Activated CD4-positive, alpha-beta T cell treated with anti-CD3 and anti-CD28 coated beads, Interleukin-10, Interleukin-2, amounts not matched to agents 100 ng/mL and 50 ng/mL, durations not matched to agents 16 hours and 8 hours (primary cell): Measurements from ENCODE around the gene EPHA6.

Experiments used
- DNase-seq: peaks from one replicate; pipeline ENCODE4 v3.0.0-alpha.2; 2020

The EPHA6 gene

DNA sequence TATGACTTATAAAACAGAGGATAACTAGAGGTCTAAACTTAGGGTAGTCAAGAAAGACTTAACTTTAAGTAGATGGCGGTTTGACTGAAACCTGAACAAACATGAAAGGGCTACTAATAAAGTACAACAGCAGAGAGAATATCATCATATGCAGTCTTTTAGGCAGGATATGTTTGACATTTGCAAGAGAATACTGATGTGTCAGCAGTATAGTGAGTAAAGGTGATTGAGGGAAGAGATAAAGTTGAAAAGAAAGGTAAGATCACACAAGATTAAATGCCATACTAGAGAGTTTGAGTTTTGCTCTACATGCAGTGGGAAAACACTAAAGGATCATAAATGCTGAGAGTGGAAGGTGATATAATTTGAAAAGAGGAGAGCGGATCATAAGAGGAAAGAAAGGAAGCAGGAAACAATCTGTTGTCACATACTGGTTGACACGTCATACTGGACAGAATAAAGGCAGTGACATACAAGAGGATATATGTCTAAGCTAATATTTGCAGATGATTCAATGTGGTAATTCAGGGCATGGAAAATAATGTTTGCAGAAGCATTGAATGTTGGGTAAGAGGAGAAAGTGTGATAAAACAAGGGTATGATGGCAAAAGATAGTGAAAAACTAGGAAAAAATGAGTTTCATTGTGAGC, 223.0 kb downstream of the EPHA6 start:
- DNase-seq: no peak

DNA sequence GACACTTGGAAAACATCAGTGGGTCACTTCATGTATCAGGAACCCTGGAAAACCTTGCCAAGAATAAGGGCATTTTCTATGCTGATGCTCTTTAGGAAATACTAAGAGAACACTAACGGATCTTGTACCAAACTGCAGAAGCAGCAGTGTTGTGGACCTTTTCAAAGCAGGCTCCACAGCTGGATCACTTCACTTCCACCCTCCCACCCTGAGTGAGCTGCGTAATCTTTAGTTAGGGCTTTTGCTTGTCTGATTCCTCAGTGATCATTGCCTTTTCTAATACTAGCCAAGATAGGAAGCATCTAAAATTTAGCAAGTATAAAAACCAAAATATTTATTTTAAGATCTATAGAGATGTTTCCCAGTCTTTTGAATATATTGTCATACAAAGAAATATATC, 229.0 kb downstream of the EPHA6 start:
- DNase-seq: no peak

GRCh38 chr3:97057365-97057764, 243.0 kb downstream of the EPHA6 start:
- DNase-seq: no peak

- no peak for DNase-seq
Measured at GRCh38 chr3:97059168-97059567, 244.8 kb downstream of the EPHA6 start.

- DNase-seq: no peak
Measured at GRCh38 chr3:97066531-97066930, 252.1 kb downstream of the EPHA6 start.

- DNase-seq: no peak
Measured at GRCh38 chr3:97070302-97070701, 255.9 kb downstream of the EPHA6 start.

GRCh38 chr3:97074546-97074945, 260.2 kb downstream of the EPHA6 start:
- DNase-seq: no peak

GRCh38 chr3:97076673-97077072, 262.3 kb downstream of the EPHA6 start:
- DNase-seq: no peak

GRCh38 chr3:97089621-97090020, 275.2 kb downstream of the EPHA6 start:
- DNase-seq: no peak

DNA sequence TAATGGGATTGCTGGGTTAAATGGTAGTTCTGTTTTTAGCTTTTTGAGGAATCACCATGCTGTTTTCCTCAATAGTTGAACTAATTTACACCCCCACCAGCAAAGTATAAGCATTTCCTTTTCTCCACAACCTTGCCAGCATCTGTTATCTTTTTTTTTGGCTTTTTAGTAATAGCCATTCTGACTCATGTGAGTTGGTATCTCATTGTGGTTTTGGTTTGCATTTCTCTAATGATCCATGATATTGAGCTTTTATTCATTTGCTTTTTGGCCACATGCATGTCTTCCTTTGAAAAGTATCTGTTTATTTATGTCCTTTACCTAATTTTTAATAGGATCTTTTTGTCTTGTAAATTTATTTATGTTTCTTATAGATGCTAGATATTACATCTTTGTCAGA, 288.2 kb downstream of the EPHA6 start:
- no peak for DNase-seq

GRCh38 chr3:97105989-97106651, 291.7 kb downstream of the EPHA6 start:
- no peak for DNase-seq

- DNase-seq: no peak
Measured at GRCh38 chr3:97106652-97106989, 292.2 kb downstream of the EPHA6 start.

GRCh38 chr3:97108136-97108535, 293.7 kb downstream of the EPHA6 start:
- no peak for DNase-seq

DNA sequence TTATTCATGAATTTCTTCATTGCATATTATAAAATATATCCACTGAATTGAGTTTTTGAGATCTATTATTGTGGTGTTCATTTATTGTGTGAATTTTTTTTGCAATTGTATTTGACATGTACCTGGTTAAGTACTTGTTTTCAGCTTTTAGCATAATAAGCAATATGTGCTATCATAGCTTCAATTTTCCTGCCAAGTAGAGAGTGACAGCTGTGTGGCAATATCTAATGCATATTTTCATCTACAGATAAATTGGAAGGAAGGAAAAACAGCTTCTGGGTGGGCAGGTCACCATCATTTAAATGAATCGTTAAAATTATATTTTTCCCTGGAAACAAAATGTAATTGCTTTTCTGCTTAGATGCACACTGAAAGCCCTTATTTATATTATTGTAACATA, 296.9 kb downstream of the EPHA6 start:
- no peak for DNase-seq

- DNase-seq: no peak
Measured at GRCh38 chr3:97121386-97121785, 307.0 kb downstream of the EPHA6 start.

- DNase-seq: no peak
Measured at GRCh38 chr3:97125902-97126499, 311.6 kb downstream of the EPHA6 start.

GRCh38 chr3:97131476-97131875, 317.1 kb downstream of the EPHA6 start:
- DNase-seq: no peak

DNA sequence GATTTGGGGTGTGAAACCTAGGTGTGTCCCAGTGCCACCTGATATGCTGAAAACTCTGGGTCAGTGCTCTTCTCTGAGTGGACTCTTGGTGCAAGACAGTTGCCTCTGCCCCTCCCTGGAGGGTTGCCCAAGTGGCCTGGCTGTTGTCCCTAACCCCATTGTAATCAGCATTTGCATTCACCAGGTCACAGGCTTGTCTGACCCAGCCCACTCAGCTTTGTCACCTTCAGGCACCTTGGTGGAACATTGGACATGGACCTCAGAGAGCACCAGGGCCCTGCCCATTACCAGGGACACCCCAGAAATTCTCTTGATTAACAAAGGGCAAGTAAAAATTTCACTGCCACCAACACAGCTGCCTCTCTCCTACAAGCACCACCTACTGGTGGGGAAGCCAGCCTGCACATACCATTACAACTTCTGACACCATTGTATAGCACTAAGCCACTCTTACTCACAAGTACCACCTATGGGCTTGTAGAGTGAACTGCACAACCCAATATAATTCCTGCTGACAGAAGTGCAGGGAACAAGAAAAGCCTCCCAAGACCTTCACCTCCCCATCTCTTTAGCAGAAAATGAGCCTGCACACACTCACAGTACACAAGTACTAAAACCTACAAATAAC, 324.6 kb downstream of the EPHA6 start:
- peak; percentile 26 for DNase-seq

- DNase-seq: no peak
Measured at GRCh38 chr3:97148931-97149330, 334.5 kb downstream of the EPHA6 start.

- DNase-seq: no peak
Measured at GRCh38 chr3:97161169-97161568, 346.8 kb downstream of the EPHA6 start.

- DNase-seq: no peak
Measured at GRCh38 chr3:97177242-97177641, 362.8 kb downstream of the EPHA6 start.

GRCh38 chr3:97181704-97182103, 367.3 kb downstream of the EPHA6 start:
- DNase-seq: no peak

GRCh38 chr3:97187771-97188170, 373.4 kb downstream of the EPHA6 start:
- no peak for DNase-seq

DNA sequence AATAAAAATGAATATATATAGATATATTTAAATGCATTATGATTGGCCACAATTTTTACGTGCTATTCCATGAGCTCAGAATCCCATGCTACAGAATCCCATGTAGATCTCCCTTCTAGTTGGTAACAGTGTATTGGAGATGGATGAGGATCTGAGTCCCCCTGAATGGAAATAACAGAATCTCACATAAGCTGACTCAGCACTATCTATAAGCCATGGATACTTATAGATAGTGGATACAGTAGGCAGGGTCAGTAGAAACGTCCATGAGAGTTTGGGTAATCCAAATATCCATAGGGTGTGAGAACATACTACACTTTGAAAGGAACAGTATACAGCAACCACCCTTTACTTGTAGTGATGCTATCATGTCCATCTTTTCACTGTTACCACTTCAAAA, 375.4 kb downstream of the EPHA6 start:
- DNase-seq: no peak
